Liver (tissue), 9 donors: ENCODE measurements around the gene COL27A1. TPM values are rescaled to one million over a fixed set of nuclear protein-coding genes. Genes with fewer than 3 reads are reported as not detected.

Experiments used
- DNase-seq: peaks from one replicate; pipeline ENCODE4 v3.0.0-alpha.2; 2017; ENCODE audit warnings: low spot score
- H3K27ac ChIP-seq, 2 donors: one replicate each; pipeline ENCODE4 v1.7.0; 2013; ENCODE audit warnings: inconsistent platforms in 2 of 2, low read length in 2 of 2, control low read depth in 1 of 2, low read depth in 1 of 2, mild to moderate bottlenecking in 1 of 2
- H3K27me3 ChIP-seq, 4 donors: one replicate each; pipeline versions ENCODE4 v1.6.1 to v1.7.0; 2013; ENCODE audit warnings: low read length in 3 of 4, inconsistent platforms in 1 of 4, mild to moderate bottlenecking in 1 of 4, moderate library complexity in 1 of 4; ENCODE audit not compliant: control insufficient read depth in 4 of 4, insufficient read depth in 4 of 4
- H3K36me3 ChIP-seq, 4 donors: one replicate each; pipeline versions ENCODE4 v1.6.1 to v1.7.0; 2013; ENCODE audit warnings: low read length in 3 of 4, mild to moderate bottlenecking in 3 of 4, low read depth in 1 of 4, moderate library complexity in 1 of 4; ENCODE audit not compliant: control insufficient read depth in 4 of 4, insufficient read depth in 3 of 4
- H3K4me1 ChIP-seq, 4 donors: one replicate each; pipeline versions ENCODE4 v1.6.1 to v1.7.0; 2013; ENCODE audit warnings: low read length in 3 of 4, mild to moderate bottlenecking in 3 of 4, moderate library complexity in 1 of 4; ENCODE audit not compliant: control insufficient read depth in 4 of 4, insufficient read depth in 4 of 4
- H3K4me3 ChIP-seq, 3 donors: one replicate each; pipeline versions ENCODE4 v1.6.1 to v1.7.0; 2013; ENCODE audit warnings: low read length in 3 of 3, control low read depth in 1 of 3, low read depth in 1 of 3, mild to moderate bottlenecking in 1 of 3
- H3K9ac ChIP-seq, 2 donors: one replicate each; pipeline ENCODE4 v1.7.0; 2013; ENCODE audit warnings: low read length in 2 of 2, mild to moderate bottlenecking in 2 of 2, moderate library complexity in 2 of 2, control low read depth in 1 of 2, low read depth in 1 of 2
- H3K9me3 ChIP-seq, 4 donors: one replicate each; pipeline versions ENCODE4 v1.6.1 to v1.7.0; 2013; ENCODE audit warnings: low read length in 3 of 4; ENCODE audit not compliant: control insufficient read depth in 4 of 4
- ATF3 ChIP-seq: IDR thresholded peaks from 2 replicates; pipeline ENCODE4 v1.6.1; 2016; ENCODE audit warnings: antibody characterized with exemption
- CTCF ChIP-seq: fragments of 150-350 bp; IDR thresholded peaks from 2 replicates; pipeline ENCODE4 v1.5.1; 2017; ENCODE audit warnings: improper control_type of control experiment, low read depth, low read length; ENCODE audit not compliant: missing input control
- FOXA1 ChIP-seq: IDR thresholded peaks from 2 replicates; pipeline ENCODE4 v1.6.1; 2016; ENCODE audit warnings: antibody characterized with exemption
- FOXA2 ChIP-seq: IDR thresholded peaks from 2 replicates; pipeline ENCODE4 v1.6.1; 2016; ENCODE audit warnings: antibody characterized with exemption
- HNF4A ChIP-seq, 2 donors: conservative IDR thresholded peaks; 2 replicates each; pipeline ENCODE4 v1.6.1; 2016; ENCODE audit warnings: antibody characterized with exemption in 2 of 2, mild to moderate bottlenecking in 2 of 2
- HNF4G ChIP-seq: IDR thresholded peaks from 2 replicates; pipeline ENCODE4 v1.6.1; 2016; ENCODE audit warnings: antibody characterized with exemption
- JUND ChIP-seq, 2 donors: IDR thresholded peaks; 2 replicates each; pipeline ENCODE4 v1.6.1; 2016; ENCODE audit warnings: antibody characterized with exemption in 2 of 2
- MAX ChIP-seq: IDR thresholded peaks from 2 replicates; pipeline ENCODE4 v1.6.1; 2016; ENCODE audit warnings: antibody characterized with exemption
- RAD21 ChIP-seq, 2 donors: IDR thresholded peaks; 2 replicates each; pipeline ENCODE4 v1.6.1; 2016; ENCODE audit warnings: antibody characterized with exemption in 2 of 2, mild to moderate bottlenecking in 2 of 2
- REST ChIP-seq: IDR thresholded peaks from 2 replicates; pipeline ENCODE4 v1.6.1; 2016; ENCODE audit warnings: antibody characterized with exemption, mild to moderate bottlenecking
- RXRA ChIP-seq, 2 donors: IDR thresholded peaks; 2 replicates each; pipeline ENCODE4 v1.6.1; 2017 to 2018; ENCODE audit warnings: antibody characterized with exemption in 2 of 2, mild to moderate bottlenecking in 1 of 2
- SP1 ChIP-seq: IDR thresholded peaks from 2 replicates; pipeline ENCODE4 v1.6.1; 2018; ENCODE audit warnings: antibody characterized with exemption, mild to moderate bottlenecking
- TAF1 ChIP-seq: conservative IDR thresholded peaks from 2 replicates; pipeline ENCODE4 v1.6.1; 2016; ENCODE audit warnings: antibody characterized with exemption, mild to moderate bottlenecking
- YY1 ChIP-seq: IDR thresholded peaks from 2 replicates; pipeline ENCODE4 v1.6.1; 2016; ENCODE audit warnings: antibody characterized with exemption, mild to moderate bottlenecking
- ZBTB33 ChIP-seq: IDR thresholded peaks from 2 replicates; pipeline ENCODE4 v1.6.1; 2016; ENCODE audit warnings: antibody characterized with exemption
- WGBS: extraction: QIAGEN DNeasy Blood & Tissue Kit; methylation state at CpG from one replicate; pipeline ENCODE4 v1.1.7; 2013; 5-methylcytosine and 5-hydroxymethylcytosine counted together
- polyA plus RNA-seq, 2 donors: library from polyadenylated mRNA; stranded (reverse) in 1 of 2; unstranded in 1 of 2; fragments of 200-250 nt in 1 of 2; fragments of >200 nt in 1 of 2; fragmentation: Nextera tagmentation in 1 of 2; extraction: Ambion mirVana in 1 of 2; gene quantifications; one replicate each; pipeline versions ENCODE4 v1.2.1 to v1.2.3, GENCODE V29; 2013 to 2015
- total RNA-seq, 2 donors: library from RNA; depleted of rRNA; stranded (reverse); fragments of >200 nt; gene quantifications; one replicate each; pipeline ENCODE4 v1.2.3, GENCODE V29; 2014
- donor health status: healthy.
- donor health status: healthy.
- donor health status: healthy.
- donor health status: healthy.
- donor health status: healthy.

The COL27A1 gene
- total and polyA plus RNA-seq, 4 donors: 7.0 to 20.4 (median 12.0) TPM

GRCh38 chr9:114258866-114259797 is 103.8 kb downstream of the COL27A1 start (continued):
- no peak for TF ChIP-seq CTCF
- no peak for TF ChIP-seq ZBTB33
- TF ChIP-seq FOXA2: no peak
- TF ChIP-seq TAF1: no peak
- TF ChIP-seq RXRA (IDR thresholded peaks at IDR 0.05): no peak
- no peak for TF ChIP-seq RAD21 (IDR thresholded peaks at IDR 0.05)

- Histone ChIP-seq H3K4me1 (no peaks in the 10 kb centered on the region), H3K36me3 (peaks cover 0 to 16% (median 1%) of the 10 kb centered on the region in 4 donors), H3K9ac (no peak overlapping the region), H3K27me3 (no peaks in the 10 kb centered on the region), H3K4me3 (no peak overlapping the region), H3K9me3 (no peaks in the 10 kb centered on the region), H3K27ac (no peak overlapping the region)
- no peak for DNase-seq
- TF ChIP-seq FOXA1 (no peak), TAF1 (no peak), HNF4A (conservative IDR thresholded peaks at IDR 0.05) (no peak), REST (no peak), FOXA2 (no peak), HNF4G (no peak), SP1 (no peak), ZBTB33 (no peak), MAX (no peak), CTCF (no peak), ATF3 (no peak), YY1 (no peak), RAD21 (IDR thresholded peaks at IDR 0.05) (no peak), RXRA (IDR thresholded peaks at IDR 0.05) (no peak), JUND (IDR thresholded peaks at IDR 0.05) (no peak)
- WGBS: 80% methylated on average over 15 of the region's 15 CpGs
Measured at GRCh38 chr9:114259798-114260523, 104.6 kb downstream of the COL27A1 start.
